OCI-LY3 (cell line): ENCODE results near the gene WNK4.

ENCODE experiments used
- CTCF ChIP-seq: fragments of 200-600, 300-600 bp; sonication (generic); IDR thresholded peaks from 2 replicates; pipeline ENCODE4 v1.5.1; 2014; ENCODE audit warnings: antibody characterized with exemption, low read length, low read depth
- EZH2phosphoT487 ChIP-seq: fragments of 200-600 bp; shearing (Covaris generic); IDR thresholded peaks from 2 replicates; pipeline ENCODE4 v1.6.1; 2018; ENCODE audit warnings: antibody characterized with exemption, mixed run types, low read depth

- TF ChIP-seq CTCF: no peak
- TF ChIP-seq EZH2phosphoT487: no peak
Observed at GRCh38 chr17:42740699-42741098, 39.7 kb upstream of the WNK4 start.
